ENCODE measurements around the gene TFEB.
A peak's percentile ranks its signal among the peaks of the same experiment; 100 is the strongest.

TFEB gene

DNA sequence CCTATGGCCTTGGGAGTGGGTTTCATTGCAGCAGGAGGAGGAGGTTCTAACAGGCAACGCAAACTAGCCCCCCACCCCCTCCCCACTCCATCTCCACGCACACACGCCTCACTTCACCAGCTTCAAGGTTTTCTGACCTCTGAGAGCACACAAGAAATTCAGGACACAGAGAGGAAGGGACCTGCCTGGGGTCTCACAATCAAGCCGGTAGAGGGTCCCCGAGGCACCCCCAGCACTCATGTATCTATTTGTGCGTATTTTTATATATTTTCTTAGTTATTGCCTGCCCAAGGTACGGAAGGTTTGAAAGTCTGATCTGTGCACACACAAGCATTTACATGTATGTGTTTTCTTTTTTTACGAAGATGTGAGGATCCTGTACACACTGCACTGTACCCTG lies 80.2 kb downstream of the TFEB start:
- H3K9me3 ChIP-seq (ENCODE audit: insufficient read depth, low read length) = no peaks in the 10 kb centered on the region
- H3K9ac ChIP-seq (ENCODE audit: insufficient read length, low read depth) = peak overlapping the region; percentile 32
- no peak for TF ChIP-seq ZNF274 (IDR thresholded peaks at IDR 0.05; ENCODE audit: low read depth, low read length)
- TF ChIP-seq YY1 (IDR thresholded peaks at IDR 0.05; ENCODE audit: insufficient read depth, insufficient read length) = no peak
- no peak for TF ChIP-seq SUZ12 (IDR thresholded peaks at IDR 0.05; ENCODE audit: extremely low read depth, insufficient read depth, insufficient read length)
- H3K4me1 ChIP-seq (ENCODE audit: insufficient read depth, insufficient read length) = peaks cover 12% of the 10 kb centered on the region
- no peak for DNase-seq (ENCODE audit: low read depth, low spot score)
- H3K27me3 ChIP-seq (ENCODE audit: insufficient read depth, insufficient read length) = no peaks in the 10 kb centered on the region
- H3K36me3 ChIP-seq (ENCODE audit: insufficient read depth, insufficient read length, low read length) = peaks cover 21% of the 10 kb centered on the region
- H3K4me3 ChIP-seq (ENCODE audit: insufficient read length, low read depth) = no peak overlapping the region

DNA sequence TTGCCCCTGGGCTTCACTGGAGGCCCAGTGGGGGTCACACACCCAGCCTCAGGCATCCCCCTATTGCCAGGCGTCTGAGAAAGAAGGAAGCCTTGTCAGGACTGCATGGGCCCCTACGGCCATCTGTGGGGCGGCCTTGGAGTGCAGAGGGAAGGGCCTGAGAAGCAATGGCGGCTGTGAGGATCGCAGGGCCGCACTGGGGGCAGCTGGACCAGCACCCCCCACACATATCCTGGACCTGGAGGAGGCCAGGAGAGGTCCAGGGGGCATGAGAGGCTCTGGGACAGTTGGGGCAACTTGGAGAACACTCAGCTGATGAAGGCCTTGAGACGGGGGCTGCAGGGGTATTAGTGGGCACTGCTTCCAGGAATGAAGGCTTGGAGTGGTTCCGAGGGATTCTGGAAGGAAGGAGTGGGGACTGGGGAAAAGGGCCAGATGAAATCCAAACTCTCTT lies 80.7 kb downstream of the TFEB start:
- Histone ChIP-seq H3K9ac (ENCODE audit: insufficient read length, low read depth) (no peak overlapping the region), H3K4me1 (ENCODE audit: insufficient read depth, insufficient read length) (peaks cover 12% of the 10 kb centered on the region), H3K36me3 (ENCODE audit: insufficient read depth, insufficient read length, low read length) (peaks cover 25% of the 10 kb centered on the region), H3K9me3 (ENCODE audit: insufficient read depth, low read length) (no peaks in the 10 kb centered on the region), H3K27me3 (ENCODE audit: insufficient read depth, insufficient read length) (no peaks in the 10 kb centered on the region), H3K4me3 (ENCODE audit: insufficient read length, low read depth) (no peak overlapping the region)
- no peak for DNase-seq (ENCODE audit: low read depth, low spot score)
- TF ChIP-seq ZNF274 (IDR thresholded peaks at IDR 0.05; ENCODE audit: low read depth, low read length) = no peak
- TF ChIP-seq YY1 (IDR thresholded peaks at IDR 0.05; ENCODE audit: insufficient read depth, insufficient read length) = no peak
- TF ChIP-seq SUZ12 (IDR thresholded peaks at IDR 0.05; ENCODE audit: extremely low read depth, insufficient read depth, insufficient read length) = no peak

DNA sequence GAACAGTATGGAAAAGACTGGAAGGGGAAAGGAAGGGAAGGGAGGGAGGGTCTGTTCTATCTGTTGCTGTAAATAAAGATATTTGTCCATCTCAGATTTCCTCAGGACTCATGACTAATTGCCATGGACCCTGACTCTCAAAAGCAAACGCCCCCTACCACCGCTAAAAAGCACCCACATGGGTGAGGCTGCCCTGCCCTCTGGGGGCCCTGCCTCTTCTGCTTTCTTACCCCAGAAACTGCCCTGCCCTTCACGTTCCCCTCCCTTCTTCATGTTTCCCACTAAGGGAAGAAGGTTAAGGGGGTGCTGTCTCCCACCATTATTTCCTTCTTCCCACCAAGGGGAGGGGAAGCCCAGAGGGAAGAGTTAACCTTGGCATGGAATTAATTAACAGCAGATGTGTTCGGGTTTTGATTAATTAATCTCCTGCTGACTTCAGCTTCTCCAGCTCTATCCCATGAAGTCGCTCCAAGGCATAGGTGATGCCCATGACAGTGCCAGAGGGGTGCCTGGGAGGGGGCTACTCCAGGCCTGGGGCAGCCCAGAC lies 81.2 kb downstream of the TFEB start:
- H3K4me1 ChIP-seq (ENCODE audit: insufficient read depth, insufficient read length) = peaks cover 12% of the 10 kb centered on the region
- TF ChIP-seq YY1 (IDR thresholded peaks at IDR 0.05; ENCODE audit: insufficient read depth, insufficient read length) = no peak
- TF ChIP-seq ZNF274 (IDR thresholded peaks at IDR 0.05; ENCODE audit: low read depth, low read length) = no peak
- no peak for DNase-seq (ENCODE audit: low read depth, low spot score)
- no peak overlapping the region for H3K9ac ChIP-seq (ENCODE audit: insufficient read length, low read depth)
- H3K27me3 ChIP-seq (ENCODE audit: insufficient read depth, insufficient read length) = no peaks in the 10 kb centered on the region
- H3K9me3 ChIP-seq (ENCODE audit: insufficient read depth, low read length) = no peaks in the 10 kb centered on the region
- H3K4me3 ChIP-seq (ENCODE audit: insufficient read length, low read depth) = no peak overlapping the region
- H3K36me3 ChIP-seq (ENCODE audit: insufficient read depth, insufficient read length, low read length) = peaks cover 30% of the 10 kb centered on the region

DNA sequence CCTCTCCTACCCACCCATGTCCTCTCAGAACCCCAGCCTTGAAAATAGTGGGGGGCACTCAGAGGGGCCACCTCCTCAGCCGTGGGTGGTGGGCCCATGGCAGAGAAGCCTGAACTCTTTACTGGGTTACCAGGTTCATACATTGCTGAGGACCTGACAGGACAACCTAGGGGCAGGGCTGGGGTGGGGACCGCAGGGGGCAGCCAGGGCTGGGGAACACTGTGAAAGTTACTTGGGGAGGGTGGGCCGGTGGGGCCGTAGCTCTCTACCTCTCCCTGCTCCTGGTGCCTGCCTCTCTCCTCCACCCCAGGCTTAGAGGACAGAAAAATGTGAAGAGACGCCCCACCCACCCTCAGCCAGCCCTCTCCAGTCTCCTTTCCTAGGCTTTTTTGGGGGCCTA lies 81.7 kb downstream of the TFEB start:
- no peaks in the 10 kb centered on the region for H3K9me3 ChIP-seq (ENCODE audit: insufficient read depth, low read length)
- peaks cover 36% of the 10 kb centered on the region for H3K36me3 ChIP-seq (ENCODE audit: insufficient read depth, insufficient read length, low read length)
- peaks cover 12% of the 10 kb centered on the region for H3K4me1 ChIP-seq (ENCODE audit: insufficient read depth, insufficient read length)
- H3K27me3 ChIP-seq (ENCODE audit: insufficient read depth, insufficient read length) = no peaks in the 10 kb centered on the region
- H3K9ac ChIP-seq (ENCODE audit: insufficient read length, low read depth) = no peak overlapping the region
- no peak for TF ChIP-seq YY1 (IDR thresholded peaks at IDR 0.05; ENCODE audit: insufficient read depth, insufficient read length)
- TF ChIP-seq SUZ12 (IDR thresholded peaks at IDR 0.05; ENCODE audit: extremely low read depth, insufficient read depth, insufficient read length) = no peak
- TF ChIP-seq ZNF274 (IDR thresholded peaks at IDR 0.05; ENCODE audit: low read depth, low read length) = no peak
- DNase-seq (ENCODE audit: low read depth, low spot score) = no peak
- no peak overlapping the region for H3K4me3 ChIP-seq (ENCODE audit: insufficient read length, low read depth)

DNA sequence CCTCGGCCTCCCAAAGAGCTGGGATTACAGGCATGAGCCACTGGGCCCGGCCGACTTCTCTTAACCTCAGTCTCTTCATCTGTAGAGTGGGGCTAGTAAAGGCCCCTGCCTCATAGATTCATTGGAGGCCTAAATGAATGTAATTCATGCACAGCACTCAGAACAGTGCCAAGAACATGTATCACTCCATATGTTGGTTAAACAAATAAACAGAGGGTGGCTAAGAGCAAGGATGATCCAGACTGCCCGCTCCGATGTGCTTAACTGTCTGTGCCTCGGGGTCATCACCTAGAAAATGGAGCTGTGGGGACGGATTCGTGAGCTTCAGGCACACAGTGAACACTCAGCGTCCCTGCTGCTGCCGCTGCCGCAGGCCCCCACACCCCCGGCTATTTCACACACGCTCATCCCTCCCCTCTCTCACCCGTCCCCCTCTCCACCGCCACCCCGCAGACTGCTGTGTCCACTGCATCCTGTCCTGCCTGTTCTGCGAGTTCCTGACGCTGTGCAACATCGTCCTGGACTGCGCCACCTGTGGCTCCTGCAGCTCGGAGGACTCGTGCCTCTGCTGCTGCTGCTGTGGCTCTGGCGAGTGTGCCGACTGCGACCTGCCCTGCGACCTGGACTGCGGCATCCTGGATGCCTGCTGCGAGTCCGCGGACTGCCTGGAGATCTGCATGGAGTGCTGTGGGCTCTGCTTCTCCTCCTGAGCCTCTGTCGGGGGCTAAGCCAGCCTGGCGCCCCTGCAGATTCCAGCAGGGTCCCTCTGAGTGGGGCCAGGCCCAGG lies 82.3 kb downstream of the TFEB start:
- peaks cover 12% of the 10 kb centered on the region for H3K4me1 ChIP-seq (ENCODE audit: insufficient read depth, insufficient read length)
- TF ChIP-seq ZNF274 (IDR thresholded peaks at IDR 0.05; ENCODE audit: low read depth, low read length) = no peak
- TF ChIP-seq YY1 (IDR thresholded peaks at IDR 0.05; ENCODE audit: insufficient read depth, insufficient read length) = no peak
- TF ChIP-seq SUZ12 (IDR thresholded peaks at IDR 0.05; ENCODE audit: extremely low read depth, insufficient read depth, insufficient read length) = no peak
- H3K4me3 ChIP-seq (ENCODE audit: insufficient read length, low read depth) = no peak overlapping the region
- H3K9ac ChIP-seq (ENCODE audit: insufficient read length, low read depth) = no peak overlapping the region
- no peak for DNase-seq (ENCODE audit: low read depth, low spot score)
- no peaks in the 10 kb centered on the region for H3K27me3 ChIP-seq (ENCODE audit: insufficient read depth, insufficient read length)
- H3K9me3 ChIP-seq (ENCODE audit: insufficient read depth, low read length) = no peaks in the 10 kb centered on the region
- H3K36me3 ChIP-seq (ENCODE audit: insufficient read depth, insufficient read length, low read length) = peaks cover 42% of the 10 kb centered on the region

DNA sequence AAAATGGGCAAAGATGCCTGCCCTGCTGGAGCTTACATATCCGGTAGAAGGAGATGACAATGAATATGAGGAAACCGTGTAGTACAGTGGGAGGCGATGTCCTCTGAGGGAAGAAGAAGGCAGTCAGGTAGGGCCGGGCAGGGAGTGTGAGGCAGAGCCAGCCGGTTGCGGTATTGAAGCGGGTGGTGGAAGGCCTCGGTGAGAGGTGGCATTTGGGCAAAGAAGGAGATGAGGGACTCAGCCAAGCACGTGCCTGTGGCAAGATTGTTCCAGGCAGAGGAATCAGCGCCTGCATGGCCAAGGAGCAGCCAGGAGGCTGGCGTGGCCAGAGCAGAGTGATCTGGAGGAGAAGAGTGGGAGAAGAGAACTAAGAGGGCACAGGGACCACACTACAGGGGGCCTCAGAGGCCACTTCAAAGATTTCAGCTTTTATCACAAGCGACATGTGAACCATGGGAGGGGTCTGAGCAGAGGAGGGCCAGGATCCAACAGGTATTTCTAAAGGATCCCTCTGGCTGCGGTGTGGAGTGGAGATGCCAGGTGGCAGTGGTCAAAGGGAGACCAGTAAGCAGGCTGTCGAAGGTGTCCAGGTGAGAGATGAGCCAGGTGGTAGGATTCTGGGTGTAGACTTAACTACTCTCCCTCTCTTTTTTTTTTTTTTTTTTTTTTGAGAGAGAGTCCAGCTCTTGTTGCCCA lies 83.3 kb downstream of the TFEB start:
- TF ChIP-seq YY1 (IDR thresholded peaks at IDR 0.05; ENCODE audit: insufficient read depth, insufficient read length) = no peak
- TF ChIP-seq SUZ12 (IDR thresholded peaks at IDR 0.05; ENCODE audit: extremely low read depth, insufficient read depth, insufficient read length) = no peak
- no peak for TF ChIP-seq ZNF274 (IDR thresholded peaks at IDR 0.05; ENCODE audit: low read depth, low read length)
- Histone ChIP-seq H3K36me3 (ENCODE audit: insufficient read depth, insufficient read length, low read length) (peaks cover 48% of the 10 kb centered on the region), H3K27me3 (ENCODE audit: insufficient read depth, insufficient read length) (no peaks in the 10 kb centered on the region), H3K9ac (ENCODE audit: insufficient read length, low read depth) (no peak overlapping the region), H3K4me1 (ENCODE audit: insufficient read depth, insufficient read length) (peaks cover 8% of the 10 kb centered on the region), H3K9me3 (ENCODE audit: insufficient read depth, low read length) (no peaks in the 10 kb centered on the region), H3K4me3 (ENCODE audit: insufficient read length, low read depth) (no peak overlapping the region)
- no peak for DNase-seq (ENCODE audit: low read depth, low spot score)

All from NT2/D1 (cell line).